ENCODE measurements around the gene CLDN16.

- no peak for TF ChIP-seq CTCF (IDR thresholded peaks at IDR 0.05)
- TF ChIP-seq ZFX (IDR thresholded peaks at IDR 0.05; ENCODE audit: borderline replicate concordance), result no peak
These were observed 48.8 kb upstream of the CLDN16 start for GRCh38 chr3:190339130-190339529.

Measured in 22Rv1 (cell line).